VCaP (cell line): Measurements from ENCODE around the gene EFHD2.

Experiments used
- H3K27ac ChIP-seq: fragments of 450-650 bp; 2 replicates; pipeline ENCODE4 v1.5.1; 2017
- TF ChIP-seq, protein P1 (sequence below): fragments of 450-650 bp; conservative IDR thresholded peaks from 2 replicates; pipeline ENCODE4 v1.5.1; 2017; ENCODE audit warnings: mild to moderate bottlenecking, moderate library complexity

The EFHD2 gene, protein sequence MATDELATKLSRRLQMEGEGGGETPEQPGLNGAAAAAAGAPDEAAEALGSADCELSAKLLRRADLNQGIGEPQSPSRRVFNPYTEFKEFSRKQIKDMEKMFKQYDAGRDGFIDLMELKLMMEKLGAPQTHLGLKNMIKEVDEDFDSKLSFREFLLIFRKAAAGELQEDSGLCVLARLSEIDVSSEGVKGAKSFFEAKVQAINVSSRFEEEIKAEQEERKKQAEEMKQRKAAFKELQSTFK

DNA sequence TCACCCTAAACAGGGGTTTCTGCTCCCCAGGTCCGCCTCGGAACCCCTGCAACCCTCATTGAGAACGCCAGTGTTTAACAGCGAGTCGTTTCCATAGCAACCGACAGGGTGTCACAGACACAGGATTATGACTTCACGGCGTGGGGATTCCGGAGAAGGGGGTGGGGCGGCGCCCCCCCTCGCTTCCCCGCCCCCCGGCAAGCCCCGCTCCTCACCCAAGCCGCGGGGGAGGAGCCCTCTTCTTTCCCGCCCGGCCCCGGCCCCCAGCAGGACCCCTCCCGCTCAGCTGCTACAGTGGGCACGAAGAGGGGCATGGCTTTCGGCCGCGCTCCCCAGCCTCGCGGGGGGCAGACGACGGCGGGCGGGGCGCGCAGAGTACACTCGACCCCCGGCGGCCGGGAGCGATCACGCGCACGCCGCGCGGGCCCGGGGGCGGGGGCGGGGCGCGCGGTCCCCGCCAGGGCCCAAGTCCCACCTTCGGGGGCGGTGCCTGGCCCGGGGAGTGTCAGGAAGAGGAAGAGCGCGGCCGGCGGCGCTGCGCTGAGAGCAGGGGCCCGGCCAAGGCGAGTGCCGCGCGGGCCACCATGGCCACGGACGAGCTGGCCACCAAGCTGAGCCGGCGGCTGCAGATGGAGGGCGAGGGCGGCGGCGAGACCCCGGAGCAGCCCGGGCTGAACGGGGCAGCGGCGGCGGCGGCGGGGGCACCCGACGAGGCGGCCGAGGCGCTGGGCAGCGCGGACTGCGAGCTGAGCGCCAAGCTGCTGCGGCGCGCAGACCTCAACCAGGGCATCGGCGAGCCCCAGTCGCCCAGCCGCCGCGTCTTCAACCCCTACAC, at the start of gene EFHD2:
TSS of gene EFHD2 (plus strand) at position 501 of the 835 bp plus-strand sequence. CDS start at position 585, 84 bp downstream.
- TF ChIP-seq, protein P1, sequence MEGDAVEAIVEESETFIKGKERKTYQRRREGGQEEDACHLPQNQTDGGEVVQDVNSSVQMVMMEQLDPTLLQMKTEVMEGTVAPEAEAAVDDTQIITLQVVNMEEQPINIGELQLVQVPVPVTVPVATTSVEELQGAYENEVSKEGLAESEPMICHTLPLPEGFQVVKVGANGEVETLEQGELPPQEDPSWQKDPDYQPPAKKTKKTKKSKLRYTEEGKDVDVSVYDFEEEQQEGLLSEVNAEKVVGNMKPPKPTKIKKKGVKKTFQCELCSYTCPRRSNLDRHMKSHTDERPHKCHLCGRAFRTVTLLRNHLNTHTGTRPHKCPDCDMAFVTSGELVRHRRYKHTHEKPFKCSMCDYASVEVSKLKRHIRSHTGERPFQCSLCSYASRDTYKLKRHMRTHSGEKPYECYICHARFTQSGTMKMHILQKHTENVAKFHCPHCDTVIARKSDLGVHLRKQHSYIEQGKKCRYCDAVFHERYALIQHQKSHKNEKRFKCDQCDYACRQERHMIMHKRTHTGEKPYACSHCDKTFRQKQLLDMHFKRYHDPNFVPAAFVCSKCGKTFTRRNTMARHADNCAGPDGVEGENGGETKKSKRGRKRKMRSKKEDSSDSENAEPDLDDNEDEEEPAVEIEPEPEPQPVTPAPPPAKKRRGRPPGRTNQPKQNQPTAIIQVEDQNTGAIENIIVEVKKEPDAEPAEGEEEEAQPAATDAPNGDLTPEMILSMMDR: no peak
- peak within 1 kb of the TSS; percentile 67; the same call in 1 of the 2 replicates for H3K27ac ChIP-seq

DNA sequence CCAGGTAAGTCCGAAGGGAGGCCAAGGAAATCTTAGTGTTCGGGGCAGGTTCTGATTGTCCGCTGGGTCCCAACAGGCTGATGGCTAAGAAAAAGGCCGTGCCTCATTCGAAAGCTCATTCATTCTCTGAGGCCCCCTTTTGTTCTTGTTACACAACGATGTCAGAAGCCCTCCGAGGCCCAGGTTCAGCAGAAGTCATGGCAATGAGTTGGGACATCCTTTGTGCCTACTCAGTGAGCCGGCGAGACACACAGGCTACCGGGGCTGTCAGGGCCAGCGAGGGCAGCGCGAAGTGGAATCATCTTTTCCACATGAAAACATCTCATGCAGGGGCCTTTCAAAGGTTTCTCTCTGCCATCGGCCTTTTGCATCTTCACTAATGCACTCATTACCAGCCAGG, 49.0 kb upstream of the EFHD2 start:
- TF ChIP-seq, protein P1: no peak
- no peak overlapping the region for H3K27ac ChIP-seq

DNA sequence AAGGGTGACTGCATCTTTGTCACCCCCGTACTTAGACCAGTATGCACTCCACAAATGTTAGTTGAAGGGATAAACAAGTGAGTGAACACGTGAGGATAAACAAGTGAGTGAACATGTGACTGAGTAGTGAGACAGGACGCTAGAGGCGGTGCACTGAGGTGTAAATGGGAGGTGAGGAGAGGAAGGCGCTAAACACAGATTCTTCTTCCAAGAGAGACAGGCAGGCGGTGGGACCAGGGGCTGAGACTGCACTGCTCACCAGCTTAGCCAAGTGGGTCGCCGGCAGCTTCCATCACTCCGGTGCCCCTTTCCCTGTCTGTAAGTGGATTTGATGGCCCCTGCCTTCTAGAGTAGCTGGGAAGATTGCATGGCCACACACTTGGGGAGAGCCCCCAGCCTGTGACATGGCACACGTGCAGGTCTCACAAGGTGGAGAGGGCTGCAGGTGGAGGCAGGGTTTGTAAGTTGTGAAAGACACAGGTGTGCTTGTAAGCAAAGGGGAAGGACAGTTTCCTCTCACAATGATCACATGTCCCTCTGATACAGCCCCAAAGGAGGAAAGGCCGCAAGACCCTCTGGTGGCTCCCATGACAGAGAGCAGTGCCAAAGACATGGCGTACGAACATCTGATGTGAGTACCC, 47.5 kb upstream of the EFHD2 start:
- H3K27ac ChIP-seq: no peak overlapping the region
- TF ChIP-seq, protein P1: no peak

DNA sequence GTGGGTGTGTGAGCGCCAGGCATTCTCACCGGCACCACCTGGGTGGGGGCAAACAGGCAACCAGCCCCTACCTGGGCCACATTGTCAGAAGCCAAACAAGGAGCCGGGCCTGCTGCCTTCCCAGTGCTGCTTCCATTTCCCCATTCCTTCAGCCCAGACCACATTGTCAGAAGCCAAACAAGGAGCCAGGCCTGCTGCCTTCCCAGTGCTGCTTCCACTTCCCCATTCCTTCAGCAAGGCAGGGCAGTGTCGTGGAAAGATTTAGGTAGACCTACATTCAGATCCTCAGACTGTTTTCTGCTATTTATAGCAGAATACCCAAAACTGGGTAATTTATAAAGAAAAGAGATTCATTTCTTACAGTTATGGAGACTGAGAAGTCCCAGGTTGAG, 47.0 kb upstream of the EFHD2 start:
- H3K27ac ChIP-seq: no peak overlapping the region
- TF ChIP-seq, protein P1: no peak

DNA sequence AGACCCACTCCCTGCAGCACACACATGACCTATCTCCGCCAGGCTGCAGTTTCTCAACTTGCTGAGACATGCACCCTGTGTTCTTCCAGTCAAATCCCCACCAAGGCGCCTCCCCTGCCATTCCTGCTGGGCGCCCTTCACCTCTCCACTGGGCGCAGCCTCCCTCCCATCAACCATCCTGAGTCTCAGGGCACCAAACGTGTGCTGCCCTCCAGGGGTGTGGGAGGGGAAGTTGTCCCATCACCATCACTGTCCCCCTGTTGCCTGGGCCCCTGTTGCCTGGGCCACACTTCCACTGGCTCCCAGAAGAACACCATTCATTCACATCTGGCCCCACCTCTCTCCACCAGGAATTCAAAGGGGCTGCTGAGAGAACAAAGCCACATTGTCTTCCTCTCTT, 44.9 kb upstream of the EFHD2 start:
- no peak overlapping the region for H3K27ac ChIP-seq

DNA sequence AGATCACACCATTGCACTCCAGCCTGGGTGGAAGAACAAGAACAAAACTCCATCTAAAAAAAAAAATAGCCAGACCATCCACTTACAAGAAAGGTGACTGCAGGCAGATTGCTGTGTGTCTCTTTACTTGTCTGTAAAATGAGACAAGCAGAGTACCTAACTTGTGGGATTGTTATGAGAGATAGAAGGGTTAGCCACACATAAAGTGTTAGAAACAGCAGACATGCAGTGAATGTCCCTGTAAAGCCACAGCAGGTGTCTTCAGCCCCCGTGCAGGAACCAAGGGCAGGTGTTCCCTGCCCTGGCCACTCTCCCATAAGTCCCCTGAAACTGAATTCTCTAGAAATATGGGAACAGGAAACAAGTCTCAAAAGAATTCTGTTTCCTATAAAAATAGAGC, 40.8 kb upstream of the EFHD2 start:
- no peak overlapping the region for H3K27ac ChIP-seq
- TF ChIP-seq, protein P1: no peak

More for the DNA sequence above, 44.9 kb upstream of the EFHD2 start:
- TF ChIP-seq, protein P1: no peak

DNA sequence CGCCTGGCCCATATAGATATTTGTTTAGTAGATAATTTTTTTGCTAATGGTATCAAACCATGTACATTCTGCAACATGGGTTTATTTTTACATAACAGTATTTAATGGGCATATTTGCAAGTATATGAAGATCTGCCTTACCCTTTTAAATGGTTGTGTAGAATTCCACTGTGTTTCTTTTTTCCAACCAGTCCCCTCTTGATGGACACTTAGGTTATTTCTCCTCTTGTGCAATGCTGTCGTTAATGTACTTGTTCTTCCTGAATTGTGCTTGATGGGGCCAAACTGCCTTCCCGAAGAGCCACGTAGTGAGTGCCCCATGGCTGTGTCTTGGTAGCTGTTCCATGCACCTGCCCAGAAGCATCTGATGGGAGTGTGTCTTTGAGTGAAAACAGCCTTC, 39.4 kb upstream of the EFHD2 start:
- TF ChIP-seq, protein P1: no peak
- peak overlapping the region; percentile 52; the same call in 1 of the 2 replicates for H3K27ac ChIP-seq
